Stimulated activated CD8-positive, alpha-beta memory T cell treated with anti-CD3 and anti-CD28 coated beads, Interleukin-2, amount 100 ng/mL, for 48 hours (primary cell): ENCODE results near the gene CPT1A.

Source experiments
- DNase-seq, 2 donors: peaks; one replicate each; pipeline ENCODE4 v3.0.0-alpha.2; 2020; ENCODE audit warnings: low read depth in 2 of 2

Gene CPT1A

DNA sequence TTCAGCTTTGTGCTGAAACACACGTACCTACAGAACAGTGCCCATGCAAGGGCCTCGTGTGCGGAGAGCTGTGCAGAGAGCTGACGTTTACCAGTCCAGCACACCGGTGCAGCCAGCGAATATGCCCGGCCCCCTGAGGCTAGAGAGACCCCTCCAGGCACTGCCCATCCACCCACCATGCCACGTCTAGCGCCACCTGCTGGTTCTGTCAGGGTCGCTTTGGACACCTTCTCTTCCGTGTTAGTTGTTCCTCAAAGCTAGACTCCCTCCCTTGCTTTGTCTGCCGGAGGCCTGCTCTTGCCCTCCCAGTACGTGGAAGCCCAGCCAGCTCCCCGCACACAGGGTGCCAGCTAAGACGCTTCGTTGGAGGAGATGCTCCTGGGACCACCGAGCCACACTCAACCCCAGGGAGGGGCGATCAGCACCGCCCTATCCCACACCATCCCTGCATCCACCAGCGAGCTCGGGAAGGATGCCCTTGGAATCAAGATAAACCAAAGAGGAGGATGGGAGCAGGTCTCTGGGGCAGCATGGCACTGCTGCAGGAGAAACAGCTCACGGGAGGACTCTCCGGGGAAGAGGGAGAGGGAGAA, 43.4 kb downstream of the CPT1A start:
- peak; percentile 19 to 34 for DNase-seq

- no peak for DNase-seq
Observed at GRCh38 chr11:68796801-68797200, 44.9 kb downstream of the CPT1A start.

- no peak for DNase-seq
Observed at GRCh38 chr11:68792400-68792966, 49.2 kb downstream of the CPT1A start.

DNA sequence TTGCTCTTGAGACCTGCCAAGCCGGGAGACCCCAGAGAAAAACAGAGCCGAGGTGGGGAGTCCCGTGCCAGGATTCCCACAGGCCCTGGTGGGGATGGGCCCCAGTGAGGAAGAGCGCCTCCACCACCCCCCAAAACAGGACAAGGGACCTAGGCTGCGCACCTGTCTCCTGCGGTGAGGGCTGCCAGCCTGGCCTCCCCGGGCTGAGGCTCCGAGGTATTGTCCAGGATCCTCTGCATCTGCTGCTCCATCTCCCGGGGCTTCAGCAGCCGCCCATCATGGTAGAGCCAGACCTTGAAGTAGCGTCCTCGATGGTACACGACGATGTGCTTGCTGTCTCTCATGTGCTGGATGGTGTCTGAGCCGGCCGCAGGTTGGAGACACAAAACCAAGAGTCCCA, 57.1 kb downstream of the CPT1A start:
- DNase-seq = no peak

GRCh38 chr11:68783216-68783821, 58.4 kb downstream of the CPT1A start:
- no peak for DNase-seq

GRCh38 chr11:68782711-68783110, 59.0 kb downstream of the CPT1A start:
- no peak for DNase-seq

DNA sequence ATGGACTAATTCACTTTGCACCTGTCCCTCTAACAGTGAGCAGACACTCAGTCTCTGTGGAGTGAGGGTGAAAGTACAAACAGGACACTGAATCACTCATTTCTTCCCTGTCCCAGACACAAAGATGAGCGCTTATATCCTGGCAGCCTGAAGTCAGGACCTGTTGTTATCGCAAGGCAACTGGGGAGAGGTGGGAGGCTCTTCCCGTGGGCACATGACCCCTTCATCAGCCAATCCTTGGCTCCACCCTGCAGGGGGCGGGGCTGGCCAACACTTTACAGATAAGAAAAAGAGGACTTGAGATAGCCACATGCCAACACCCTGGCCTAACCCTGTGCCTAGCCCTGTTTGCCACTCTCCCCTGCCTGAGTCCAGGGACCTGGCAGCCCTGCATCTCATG, 60.9 kb downstream of the CPT1A start:
- DNase-seq = no peak

DNA sequence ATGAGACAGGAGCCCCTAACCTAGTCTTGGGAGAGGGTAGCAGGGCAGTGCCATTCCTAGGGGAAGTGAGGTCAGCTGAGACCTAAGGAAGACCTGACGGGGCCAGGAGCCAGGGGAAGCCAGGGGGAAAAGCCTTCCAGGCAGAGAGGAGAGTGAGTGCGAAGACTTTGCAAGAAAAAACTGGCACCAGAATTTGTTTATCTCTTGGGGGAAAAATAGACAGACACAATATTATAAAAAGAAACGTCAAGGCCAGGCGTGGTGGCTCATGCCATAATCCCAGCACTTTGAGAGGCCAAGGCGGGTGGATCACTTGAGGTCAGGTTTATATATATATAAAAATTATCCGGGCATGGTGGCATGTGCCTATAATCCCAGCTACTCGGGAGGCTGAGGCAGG, 63.5 kb downstream of the CPT1A start:
- no peak for DNase-seq

DNA sequence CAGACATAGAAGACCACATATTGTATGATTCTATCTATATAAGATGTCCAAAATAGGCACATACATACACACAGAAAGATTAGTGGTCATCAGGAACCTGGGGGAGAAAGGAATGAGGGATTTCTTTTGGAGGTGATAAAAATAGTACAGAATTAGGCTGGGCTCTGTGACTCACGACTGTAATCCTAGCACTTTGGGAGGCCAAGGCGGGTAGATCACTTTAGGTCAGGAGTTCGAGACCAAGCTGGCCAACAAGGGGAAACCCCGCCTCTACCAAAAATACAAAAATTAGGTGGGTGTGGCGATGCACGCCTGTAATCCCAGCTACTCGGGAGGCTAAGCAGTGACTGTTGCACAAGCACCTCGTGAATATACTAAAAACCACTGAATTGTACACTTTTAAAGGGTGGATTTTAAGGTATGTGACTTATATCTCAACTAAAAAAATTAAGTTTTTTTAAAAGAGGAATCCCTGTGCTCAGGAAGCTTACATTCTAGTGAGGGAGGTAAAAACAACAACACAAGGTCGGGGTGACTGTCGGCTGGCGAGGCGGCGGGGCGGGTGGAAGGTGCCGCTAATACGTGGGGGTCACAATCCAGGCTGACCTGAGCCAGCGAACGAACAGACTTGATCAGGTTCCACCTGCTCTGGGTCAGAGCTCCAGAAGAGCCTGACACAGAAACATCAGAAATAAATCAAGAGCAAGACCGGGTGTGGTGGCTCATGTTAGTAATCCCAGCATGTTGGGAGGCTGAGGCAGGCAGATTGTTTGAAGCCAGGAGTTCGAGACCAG, 65.1 kb downstream of the CPT1A start:
- no peak for DNase-seq

DNA sequence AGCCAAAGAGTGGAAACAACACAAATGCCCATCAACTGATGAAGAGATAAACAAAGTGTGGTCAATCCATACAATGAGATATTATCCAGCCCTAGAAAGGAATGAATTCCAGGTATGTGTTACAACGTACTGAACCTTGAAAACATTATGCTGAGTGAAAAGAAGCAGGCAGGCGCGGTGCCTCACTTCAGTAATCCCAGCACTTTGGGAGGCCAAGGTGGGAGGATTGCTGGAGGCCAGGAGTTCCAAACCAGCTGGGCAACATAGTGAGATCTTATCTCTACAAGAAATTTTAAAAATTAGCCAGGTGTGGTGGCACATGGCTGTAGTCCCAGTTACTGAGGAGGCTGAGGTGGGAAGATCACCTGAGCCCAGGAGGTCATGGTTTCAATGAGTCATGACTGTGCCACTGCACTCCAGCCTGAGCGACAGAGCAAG, 65.7 kb downstream of the CPT1A start:
- no peak for DNase-seq

- DNase-seq = no peak
Observed at GRCh38 chr11:68774194-68774585, 67.5 kb downstream of the CPT1A start.

GRCh38 chr11:68773521-68774193, 68.1 kb downstream of the CPT1A start:
- no peak for DNase-seq

GRCh38 chr11:68772936-68773335, 68.8 kb downstream of the CPT1A start:
- no peak for DNase-seq

- DNase-seq = no peak
Observed at GRCh38 chr11:68770781-68771180, 70.9 kb downstream of the CPT1A start.

DNA sequence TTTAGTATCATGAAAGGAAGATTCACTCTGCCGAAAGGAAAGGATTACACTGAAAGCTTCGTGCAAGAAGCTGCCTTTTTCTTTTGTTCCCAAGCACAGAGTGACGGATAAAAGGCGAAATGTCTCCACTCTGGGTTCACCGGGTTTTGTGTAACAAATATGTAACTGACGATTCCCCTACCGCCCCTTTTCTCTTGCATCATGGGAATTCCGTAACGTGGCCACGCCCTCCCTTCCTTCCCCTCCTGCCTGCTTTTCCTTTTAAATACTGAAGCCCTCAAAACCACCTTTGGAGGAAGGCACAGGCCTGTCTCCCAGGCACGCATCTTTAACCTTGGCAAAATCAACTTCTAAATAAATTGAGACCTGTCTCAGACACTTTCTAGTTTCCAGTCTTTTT, 74.0 kb downstream of the CPT1A start:
- DNase-seq = no peak

DNA sequence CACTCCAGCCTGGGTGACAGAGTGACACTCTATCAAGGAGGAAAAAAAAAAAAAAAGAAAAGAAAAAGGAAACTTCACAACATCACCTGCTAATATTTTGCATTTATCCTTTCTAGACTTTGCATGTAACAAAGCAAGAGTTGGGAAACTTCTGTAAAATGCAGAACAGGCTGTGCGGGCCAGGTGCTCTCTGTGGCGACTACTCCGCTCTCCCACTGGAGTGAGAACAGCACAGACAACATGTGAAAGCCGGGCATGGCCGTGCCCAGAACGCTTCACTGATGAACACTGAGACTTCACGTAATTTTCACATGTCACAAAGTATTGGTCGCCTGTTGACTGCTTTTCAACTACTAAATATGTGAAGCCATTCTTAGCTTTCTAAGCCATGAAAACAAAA, 74.9 kb downstream of the CPT1A start:
- no peak for DNase-seq

DNA sequence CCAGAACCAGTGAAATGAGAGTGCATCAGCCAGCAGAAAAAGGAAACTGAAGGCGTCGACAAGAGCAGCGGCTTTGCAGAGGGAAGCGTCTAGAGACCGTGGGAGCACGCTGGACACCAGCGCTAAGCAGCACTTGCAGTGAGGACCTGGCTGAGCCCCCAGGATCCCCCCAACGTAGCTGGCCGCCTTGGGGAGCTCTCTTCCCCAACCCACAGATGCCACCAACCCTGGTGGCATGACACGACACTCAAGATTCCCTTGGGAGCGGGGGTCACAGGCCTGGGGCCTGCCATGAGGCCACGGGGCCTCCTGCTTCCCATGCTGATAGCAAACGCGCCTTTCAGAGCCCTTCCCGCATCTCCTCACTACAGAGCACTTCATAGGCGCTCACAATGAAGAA, 77.0 kb downstream of the CPT1A start:
- no peak for DNase-seq

- no peak for DNase-seq
Observed at GRCh38 chr11:68763926-68764657, 77.6 kb downstream of the CPT1A start.

- DNase-seq = no peak
Observed at GRCh38 chr11:68763181-68763721, 78.5 kb downstream of the CPT1A start.

DNA sequence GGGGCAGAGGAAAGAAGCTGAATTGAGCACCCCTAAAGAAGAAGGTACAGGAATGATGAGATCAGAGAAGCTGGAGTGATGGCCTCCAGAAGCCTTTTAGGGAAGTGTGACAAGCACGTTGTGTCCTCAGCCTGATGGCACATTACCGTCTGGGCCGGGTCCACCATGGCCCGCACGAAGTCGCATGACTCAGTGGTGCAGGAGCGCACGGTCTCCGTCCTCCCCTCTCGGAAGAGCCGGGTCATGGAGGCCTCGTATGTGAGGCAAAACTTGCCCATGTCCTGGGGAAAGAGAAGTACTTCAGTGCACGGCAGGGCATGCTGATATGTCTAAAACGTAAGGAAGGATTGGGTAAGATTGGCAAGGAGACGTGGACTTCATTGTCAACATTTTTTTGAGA, 79.2 kb downstream of the CPT1A start:
- DNase-seq = no peak

DNA sequence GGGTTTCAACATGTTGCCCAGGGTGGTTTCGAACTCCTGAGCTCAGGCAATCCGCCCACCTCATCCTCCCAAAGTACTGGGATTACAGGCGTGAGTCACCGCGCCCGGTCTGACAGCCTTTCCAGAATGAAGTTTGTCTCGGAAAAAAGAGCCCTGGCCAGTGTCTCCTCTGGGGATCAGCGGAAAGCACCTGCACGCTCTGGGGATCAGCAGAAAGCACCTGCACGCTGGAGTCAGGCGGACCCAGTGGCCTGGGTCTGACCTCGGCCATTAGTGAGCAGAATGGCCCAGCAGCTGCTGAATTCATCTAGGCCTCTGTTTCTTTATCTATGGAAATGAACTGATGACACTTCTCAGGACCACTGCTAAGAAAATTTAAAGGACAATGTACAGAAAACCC, 79.9 kb downstream of the CPT1A start:
- DNase-seq = no peak
